Keratinocyte (primary cell): Measurements from ENCODE around the gene ANKRD28. TPM values are rescaled to one million over a fixed set of nuclear protein-coding genes. Genes with fewer than 3 reads are reported as not detected.

Experiments
- DNase-seq: peaks from one replicate; pipeline ENCODE4 v3.0.0-alpha.2; 2011; ENCODE audit warnings: low read depth, missing footprints, low spot score
- FAIRE-seq: peaks from 2 replicates; lab custom pipeline; 2011; peaks lifted over from hg19 to GRCh38; lab: Jason Lieb, UNC
- H2AFZ ChIP-seq: 2 replicates; pipeline ENCODE4 v1.6.0; 2012; ENCODE audit warnings: low read length, control low read depth, inconsistent platforms; ENCODE audit not compliant: control insufficient read depth
- H3K27ac ChIP-seq: 2 replicates; pipeline ENCODE4 v1.5.1; 2011; ENCODE audit warnings: low read length; ENCODE audit not compliant: control insufficient read depth, insufficient read depth
- H3K27me3 ChIP-seq: 3 replicates; pipeline ENCODE4 v1.6.0; 2011; ENCODE audit warnings: low read length; ENCODE audit not compliant: control insufficient read depth, insufficient read depth; ENCODE audit errors: extremely low read depth
- H3K36me3 ChIP-seq, 2 experiments: 2 replicates in 1 of 2; 3 replicates in 1 of 2; pipeline ENCODE4 v1.5.1; 2011; ENCODE audit warnings: low read length in 2 of 2, mild to moderate bottlenecking in 1 of 2; ENCODE audit not compliant: control insufficient read depth in 2 of 2, insufficient read depth in 2 of 2; ENCODE audit errors: extremely low read depth in 1 of 2
- H3K4me1 ChIP-seq: 3 replicates; pipeline ENCODE4 v1.5.1; 2011; ENCODE audit warnings: low read length; ENCODE audit not compliant: control insufficient read depth, insufficient read depth; ENCODE audit errors: extremely low read depth
- H3K4me2 ChIP-seq: 3 replicates; pipeline ENCODE4 v1.6.0; 2011; ENCODE audit warnings: low read depth, low read length; ENCODE audit not compliant: control insufficient read depth, insufficient read depth; ENCODE audit errors: extremely low read depth
- H3K4me3 ChIP-seq, 3 experiments: fragments of 200-600 bp in 1 of 3; sonication (generic) in 1 of 3; 2 replicates in 2 of 3; 3 replicates in 1 of 3; pipeline ENCODE4 v1.5.1; 2011 to 2016; ENCODE audit warnings: low read length in 3 of 3, mild to moderate bottlenecking in 3 of 3, control low read depth in 2 of 3, inconsistent platforms in 1 of 3, low read depth in 1 of 3, mixed read lengths in 1 of 3, mixed run types in 1 of 3, moderate library complexity in 1 of 3; ENCODE audit not compliant: control insufficient read depth in 2 of 3, insufficient read depth in 2 of 3; ENCODE audit errors: extremely low read depth in 1 of 3
- H3K79me2 ChIP-seq: 2 replicates; pipeline ENCODE4 v1.6.0; 2012; ENCODE audit warnings: low read length; ENCODE audit not compliant: control insufficient read depth, insufficient read depth
- H3K9ac ChIP-seq: 3 replicates; pipeline ENCODE4 v1.6.0; 2011; ENCODE audit warnings: low read length; ENCODE audit not compliant: control insufficient read depth, insufficient read depth; ENCODE audit errors: extremely low read depth
- H3K9me1 ChIP-seq: 3 replicates; pipeline ENCODE4 v1.6.0; 2011; ENCODE audit warnings: low read length; ENCODE audit not compliant: control insufficient read depth, insufficient read depth; ENCODE audit errors: extremely low read depth
- H3K9me3 ChIP-seq: 2 replicates; pipeline ENCODE4 v1.5.1; 2012; ENCODE audit warnings: low read depth, low read length; ENCODE audit not compliant: control insufficient read depth
- H4K20me1 ChIP-seq: 3 replicates; pipeline ENCODE4 v1.6.0; 2011; ENCODE audit warnings: low read length; ENCODE audit not compliant: control insufficient read depth, insufficient read depth; ENCODE audit errors: extremely low read depth
- CTCF ChIP-seq, 3 experiments: IDR thresholded peaks in 1 of 3; conservative IDR thresholded peaks in 1 of 3; optimal IDR thresholded peaks in 1 of 3; 2 replicates in 2 of 3; 3 replicates in 1 of 3; pipeline versions ENCODE3 to v1.5.1; 2011; ENCODE audit warnings: low read length in 3 of 3, mild to moderate bottlenecking in 3 of 3, moderate library complexity in 2 of 3, control low read depth in 1 of 3, inconsistent platforms in 1 of 3; ENCODE audit not compliant: insufficient read depth in 2 of 3; ENCODE audit errors: extremely low read depth in 1 of 3
- EZH2 ChIP-seq: IDR thresholded peaks from one replicate; pipeline ENCODE4 v1.6.1; 2012; ENCODE audit warnings: inconsistent platforms, mild to moderate bottlenecking, low read length, moderate library complexity
- dilution Hi-C: fragments of 300-500 bp; cut with MboI; formaldehyde crosslinking; loops from one replicate; pipeline ENCODE4 v1.7.0; 2020; ENCODE audit warnings: low sequenced_read_pairs; ENCODE audit not compliant: extremely low pct_ligation_motif_present
- polyA minus RNA-seq, 3 experiments: library from RNA; depleted of rRNA, polyadenylated mRNA; stranded (reverse); fragments of >200 nt; gene quantifications; 1 replicate in 1 of 3; 2 replicates in 1 of 3; 3 replicates in 1 of 3; pipeline ENCODE4 v1.2.3, GENCODE V29; 2011
- polyA plus RNA-seq, 5 experiments: library from polyadenylated mRNA; depleted of rRNA in 3 of 5; stranded (reverse) in 3 of 5; stranded (forward) in 1 of 5; unstranded in 1 of 5; fragments of >200 nt; gene quantifications; 1 replicate in 1 of 5; 2 replicates in 3 of 5; 3 replicates in 1 of 5; pipeline versions ENCODE4 v1.2.1 to v1.2.3, GENCODE V29; 2011 to 2012; ENCODE audit warnings: missing spikeins in 2 of 5, low read depth in 1 of 5, low replicate concordance in 1 of 5

ANKRD28 gene
- polyA plus RNA-seq = 16.4 to 32.7 TPM (median 22.0 TPM) in 3 replicates
- 20.7 TPM for polyA plus RNA-seq (2011; ENCODE audit: low read depth)
- 11.3 and 20.7 TPM in 2 replicates for polyA plus RNA-seq (2011; cell fraction: cytosol; rRNA removed)
- 27.6 and 33.4 TPM in 2 replicates for polyA plus RNA-seq (2011; cell fraction: nucleus; rRNA removed)
- polyA plus RNA-seq (2012; ENCODE audit: low replicate concordance) = 11.8 and 20.4 TPM in 2 replicates
- 25.9 to 81.2 TPM (median 30.5 TPM) in 3 replicates for polyA minus RNA-seq
- polyA minus RNA-seq (2011; cell fraction: cytosol; rRNA and poly(A)+ RNA removed) = 24.9 TPM
- polyA minus RNA-seq (2011; cell fraction: nucleus; rRNA and poly(A)+ RNA removed) = 30.4 and 65.2 TPM in 2 replicates

- TF ChIP-seq EZH2 = no peak
- TF ChIP-seq CTCF (optimal IDR thresholded peaks at IDR 0.05 in 1 of 3, IDR thresholded peaks at IDR 0.05 in 1 of 3, conservative IDR thresholded peaks at IDR 0.05 in 1 of 3; ENCODE audit: extremely low read depth in 1 of 3, insufficient read depth in 2 of 3, low read length in 3 of 3) = peak in 2 of 3 experiments; percentile 9 to 19
- Histone ChIP-seq H3K4me2 (peak within 1 kb of the TSS; percentile 72), H3K27ac (peak within 1 kb of the TSS; percentile 89), H3K79me2 (peaks cover 56% of the 10 kb centered on the region), H3K9ac (peak within 1 kb of the TSS; percentile 81), H3K9me3 (no peaks in the 10 kb centered on the region), H2AFZ (no peak within 1 kb of the TSS), H3K9me1 (no peaks in the 10 kb centered on the region), H3K4me3 (peak within 1 kb of the TSS; percentile 18 to 71 (median 36)), H3K4me1 (peaks cover 23% of the 10 kb centered on the region), H4K20me1 (no peaks in the 10 kb centered on the region), H3K27me3 (no peaks in the 10 kb centered on the region), H3K36me3 (no peaks in the 10 kb centered on the region)
- DNase-seq (peak; percentile 59), FAIRE-seq (peak; percentile 90)
- dilution Hi-C loops = no loop called here
Measured at GRCh38 chr3:15797642-15798303, at the start of gene ANKRD28. Gene ANKRD28 (minus strand): TSS chr3:15797979. CDS start chr3:15796521, 1,458 bp downstream.

- H3K4me1 ChIP-seq = no peaks in the 10 kb centered on the region
- no peaks in the 10 kb centered on the region for H3K9me3 ChIP-seq
- no peak for DNase-seq
- no peak overlapping the region for H2AFZ ChIP-seq
- dilution Hi-C loops = no loop called here
- no peak overlapping the region for H3K4me3 ChIP-seq
- H3K4me2 ChIP-seq = no peak overlapping the region
- H3K27me3 ChIP-seq = no peaks in the 10 kb centered on the region
- H3K36me3 ChIP-seq = peaks cover 0 to 2% of the 10 kb centered on the region in 2 experiments
- FAIRE-seq = no peak
- H3K9ac ChIP-seq = no peak overlapping the region
- H3K79me2 ChIP-seq = peaks cover 68% of the 10 kb centered on the region
- H3K27ac ChIP-seq = no peak overlapping the region
- no peaks in the 10 kb centered on the region for H4K20me1 ChIP-seq
- H3K9me1 ChIP-seq = no peaks in the 10 kb centered on the region
- no peak for TF ChIP-seq EZH2
- TF ChIP-seq CTCF (optimal IDR thresholded peaks at IDR 0.05 in 1 of 3, IDR thresholded peaks at IDR 0.05 in 1 of 3, conservative IDR thresholded peaks at IDR 0.05 in 1 of 3; ENCODE audit: extremely low read depth in 1 of 3, insufficient read depth in 2 of 3, low read length in 3 of 3) = no peak
Measured at GRCh38 chr3:15847239-15847638, 49.5 kb upstream of the ANKRD28 start.
